Measurements from ENCODE around the gene MARF1.
"Not testable (repeated sequence)": the region's sequence is repeated elsewhere in the genome, so short reads cannot be mapped to it uniquely, and the experiment has no call there.

Gene MARF1, protein sequence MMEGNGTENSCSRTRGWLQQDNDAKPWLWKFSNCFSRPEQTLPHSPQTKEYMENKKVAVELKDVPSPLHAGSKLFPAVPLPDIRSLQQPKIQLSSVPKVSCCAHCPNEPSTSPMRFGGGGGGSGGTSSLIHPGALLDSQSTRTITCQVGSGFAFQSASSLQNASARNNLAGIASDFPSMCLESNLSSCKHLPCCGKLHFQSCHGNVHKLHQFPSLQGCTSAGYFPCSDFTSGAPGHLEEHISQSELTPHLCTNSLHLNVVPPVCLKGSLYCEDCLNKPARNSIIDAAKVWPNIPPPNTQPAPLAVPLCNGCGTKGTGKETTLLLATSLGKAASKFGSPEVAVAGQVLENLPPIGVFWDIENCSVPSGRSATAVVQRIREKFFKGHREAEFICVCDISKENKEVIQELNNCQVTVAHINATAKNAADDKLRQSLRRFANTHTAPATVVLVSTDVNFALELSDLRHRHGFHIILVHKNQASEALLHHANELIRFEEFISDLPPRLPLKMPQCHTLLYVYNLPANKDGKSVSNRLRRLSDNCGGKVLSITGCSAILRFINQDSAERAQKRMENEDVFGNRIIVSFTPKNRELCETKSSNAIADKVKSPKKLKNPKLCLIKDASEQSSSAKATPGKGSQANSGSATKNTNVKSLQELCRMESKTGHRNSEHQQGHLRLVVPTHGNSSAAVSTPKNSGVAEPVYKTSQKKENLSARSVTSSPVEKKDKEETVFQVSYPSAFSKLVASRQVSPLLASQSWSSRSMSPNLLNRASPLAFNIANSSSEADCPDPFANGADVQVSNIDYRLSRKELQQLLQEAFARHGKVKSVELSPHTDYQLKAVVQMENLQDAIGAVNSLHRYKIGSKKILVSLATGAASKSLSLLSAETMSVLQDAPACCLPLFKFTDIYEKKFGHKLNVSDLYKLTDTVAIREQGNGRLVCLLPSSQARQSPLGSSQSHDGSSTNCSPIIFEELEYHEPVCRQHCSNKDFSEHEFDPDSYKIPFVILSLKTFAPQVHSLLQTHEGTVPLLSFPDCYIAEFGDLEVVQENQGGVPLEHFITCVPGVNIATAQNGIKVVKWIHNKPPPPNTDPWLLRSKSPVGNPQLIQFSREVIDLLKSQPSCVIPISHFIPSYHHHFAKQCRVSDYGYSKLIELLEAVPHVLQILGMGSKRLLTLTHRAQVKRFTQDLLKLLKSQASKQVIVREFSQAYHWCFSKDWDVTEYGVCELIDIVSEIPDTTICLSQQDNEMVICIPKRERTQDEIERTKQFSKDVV (N-terminal part only)
- total RNA-seq = 55.1 to 190 (median 163) reads per million in 3 experiments

GRCh38 chr16:15643048-15643945 is at the start of gene MARF1:
Gene MARF1 (minus strand): TSS chr16:15643154. CDS start chr16:15639233, 3,921 bp downstream.
- DNase-seq = peak; percentile 99

- DNase-seq = not testable (repeated sequence)
Observed at GRCh38 chr16:15692508-15692907, 49.6 kb upstream of the MARF1 start.

- no peak for DNase-seq
Observed at GRCh38 chr16:15691046-15691445, 48.1 kb upstream of the MARF1 start.

GRCh38 chr16:15690296-15690695 is 47.3 kb upstream of the MARF1 start:
- DNase-seq = no peak

DNA sequence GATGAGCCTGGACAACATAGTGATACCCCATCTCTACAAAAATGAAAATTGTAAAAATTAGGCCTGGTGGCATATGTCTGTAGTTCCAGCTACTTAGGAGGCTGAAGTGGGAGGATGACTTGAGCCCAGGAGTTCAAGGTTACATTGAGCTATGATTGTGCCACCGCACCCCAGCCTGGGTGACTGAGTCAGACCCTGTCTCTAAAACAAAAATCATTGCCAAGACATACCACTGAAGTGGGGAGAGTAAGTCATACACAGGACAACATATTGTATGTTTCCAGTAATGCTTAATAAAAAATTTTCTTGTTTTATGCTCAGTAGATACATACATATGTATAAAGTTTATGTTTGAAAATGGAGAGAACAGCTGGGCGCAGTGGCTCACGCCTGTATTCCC is 46.3 kb upstream of the MARF1 start:
- no peak for DNase-seq

- no peak for DNase-seq
Observed at GRCh38 chr16:15686287-15686686, 43.3 kb upstream of the MARF1 start.

DNA sequence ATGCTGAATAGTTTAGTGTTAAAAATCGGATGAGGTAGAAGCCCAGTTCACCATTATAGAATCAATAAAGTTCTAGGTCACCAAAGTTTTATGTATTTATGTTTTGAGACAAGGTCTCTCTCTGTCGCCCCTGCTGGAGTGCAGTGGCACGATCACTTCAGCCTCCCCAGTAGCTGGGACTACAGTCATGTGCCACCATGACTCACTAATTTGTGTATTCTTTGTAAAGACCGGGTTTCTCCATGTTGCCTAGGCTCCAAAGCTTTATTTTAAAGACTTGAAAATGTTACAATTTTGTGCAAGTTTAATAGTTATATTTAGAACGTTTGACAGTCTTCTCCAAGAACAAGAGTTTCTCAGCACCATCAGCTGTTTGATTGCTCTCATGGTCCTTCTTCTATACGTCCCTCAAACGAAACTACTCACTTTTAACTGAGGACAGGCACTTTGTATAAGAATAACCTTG is 39.2 kb upstream of the MARF1 start:
- DNase-seq = peak; percentile 17

DNA sequence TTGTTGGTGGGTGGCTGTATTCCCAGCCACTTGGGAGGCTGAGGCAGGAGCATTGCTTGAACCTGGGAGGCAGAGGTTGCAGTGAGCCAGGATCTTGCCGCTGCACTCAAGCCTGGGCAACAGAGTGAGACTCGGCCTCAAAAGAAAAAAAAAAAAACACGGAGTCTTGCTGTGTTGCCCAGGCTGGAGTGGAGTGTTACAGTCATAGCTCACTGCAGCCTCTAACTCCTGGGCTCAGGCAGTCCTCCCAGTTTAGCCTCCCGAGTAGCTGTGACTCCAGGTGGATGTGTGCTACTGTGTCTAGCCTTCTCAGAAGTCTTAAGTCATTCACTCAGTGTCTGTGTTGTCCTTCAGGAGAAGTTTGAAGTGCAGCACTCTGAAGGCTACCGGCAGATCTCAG is 34.5 kb upstream of the MARF1 start:
- no peak for DNase-seq

DNA sequence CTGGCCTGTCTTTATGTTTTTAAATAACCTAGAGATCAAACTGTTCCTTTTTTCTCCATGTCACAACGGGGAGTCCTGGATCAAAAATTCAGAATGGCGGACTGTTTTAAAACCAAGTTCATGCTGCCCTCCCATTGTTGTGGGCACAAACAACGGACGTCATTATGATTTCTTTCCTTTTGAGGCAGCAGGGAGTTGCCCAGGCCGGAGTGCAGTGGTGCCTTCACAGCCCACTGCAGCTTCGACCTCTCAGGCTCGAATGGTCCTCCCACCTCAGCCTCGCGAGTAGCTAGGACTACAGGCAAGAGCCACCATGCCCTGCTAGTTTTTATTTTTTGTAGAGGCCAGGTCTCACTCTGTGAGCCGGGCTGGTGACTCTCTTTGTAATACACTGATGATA is 33.6 kb upstream of the MARF1 start:
- no peak for DNase-seq

GRCh38 chr16:15674571-15674970 is 31.6 kb upstream of the MARF1 start:
- DNase-seq = no peak

DNA sequence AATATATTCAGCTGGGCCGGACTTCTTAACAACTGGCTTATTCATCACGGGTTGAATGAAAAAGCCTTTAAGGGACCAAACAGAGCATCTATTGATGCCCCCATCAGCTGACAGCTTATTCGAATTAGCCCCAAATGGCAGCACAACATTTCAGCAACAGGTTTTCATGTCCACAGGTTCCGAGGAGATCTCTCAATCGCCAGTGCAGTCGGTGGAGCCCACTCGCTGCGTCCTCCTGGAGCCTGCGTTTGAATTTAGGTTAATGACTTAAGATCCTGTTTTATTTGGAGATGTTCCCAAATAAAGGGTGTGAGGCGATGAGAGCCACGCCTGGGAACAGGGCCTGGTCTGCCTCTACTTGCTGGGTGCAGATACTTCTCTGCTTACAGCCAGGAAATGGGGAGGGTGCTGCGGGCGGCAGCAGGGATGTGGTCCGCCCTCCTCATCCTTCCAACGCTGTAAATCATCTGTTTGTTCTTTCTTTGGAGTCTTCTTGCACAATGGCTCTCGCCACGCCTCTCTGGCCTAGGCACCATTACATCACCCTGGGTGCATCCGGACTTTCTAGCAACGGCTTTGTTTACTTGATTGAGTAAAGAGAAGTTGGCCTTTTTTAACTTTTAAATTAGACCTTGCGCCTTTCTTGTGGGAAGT is 29.7 kb upstream of the MARF1 start:
- peak; percentile 93 for DNase-seq

DNA sequence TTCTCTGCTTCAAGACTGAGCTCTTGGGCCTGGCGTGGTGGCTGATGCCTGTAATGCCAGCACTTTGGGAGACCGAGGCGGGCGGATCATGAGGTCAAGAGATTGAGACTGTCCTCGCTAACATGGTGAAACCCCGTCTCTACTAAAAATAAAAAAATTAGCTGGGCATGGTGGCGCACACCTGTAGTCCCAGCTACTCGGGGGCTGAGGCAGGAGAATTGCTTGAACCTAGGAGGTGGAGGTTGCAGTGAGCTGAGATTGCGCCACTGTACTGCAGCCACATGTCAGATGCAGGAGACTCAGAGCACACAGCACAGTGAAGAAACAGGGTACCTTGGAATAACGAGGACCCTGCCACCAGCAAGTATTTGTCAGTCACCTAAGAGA is 29.2 kb upstream of the MARF1 start:
- not testable (repeated sequence) for DNase-seq

GRCh38 chr16:15671530-15672117 is 28.7 kb upstream of the MARF1 start:
- no peak for DNase-seq

GRCh38 chr16:15667091-15667742 is 24.3 kb upstream of the MARF1 start:
- DNase-seq = no peak

- DNase-seq = no peak
Observed at GRCh38 chr16:15665107-15665506, 22.2 kb upstream of the MARF1 start.

DNA sequence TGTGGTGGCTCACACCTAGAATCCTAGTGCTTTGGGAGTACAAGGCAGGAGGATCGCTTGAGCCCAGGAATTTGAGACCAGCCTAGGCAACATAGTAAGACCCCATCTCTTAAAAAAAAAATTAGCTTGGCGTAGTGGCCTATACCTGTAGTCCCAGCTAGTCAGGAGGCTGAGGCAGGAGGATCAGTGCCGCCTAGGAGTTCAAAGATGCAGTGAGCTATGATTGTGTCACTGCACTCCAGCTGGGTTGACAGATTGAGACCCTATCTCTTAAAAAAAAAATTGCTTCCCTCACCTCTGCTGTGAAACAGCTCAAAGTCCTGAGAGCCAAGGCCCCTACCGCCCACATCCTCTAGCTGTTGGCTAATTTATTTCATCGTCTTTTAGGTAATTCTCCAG is 17.2 kb upstream of the MARF1 start:
- DNase-seq = no peak

- no peak for DNase-seq
Observed at GRCh38 chr16:15658556-15658955, 15.6 kb upstream of the MARF1 start.

DNA sequence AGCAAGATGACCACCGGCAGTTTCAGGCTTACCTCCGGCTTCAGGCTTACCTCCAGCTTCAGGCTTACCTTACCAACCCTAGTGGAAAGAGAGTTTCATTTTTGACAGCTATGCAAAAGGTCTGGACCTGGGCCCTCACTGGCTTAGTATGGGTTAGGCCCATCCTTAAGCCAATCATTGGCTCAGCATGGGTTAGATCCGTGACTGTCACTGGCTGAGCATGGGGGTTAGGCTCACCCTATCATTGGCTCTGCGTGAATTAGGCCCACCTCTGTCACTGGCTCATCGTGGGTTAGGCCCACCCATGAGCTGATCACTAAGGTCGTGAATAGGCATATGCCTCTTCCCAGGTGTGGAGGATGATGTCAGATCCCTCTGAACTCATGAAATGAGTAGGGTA is 15.2 kb upstream of the MARF1 start:
- DNase-seq = no peak

DNA sequence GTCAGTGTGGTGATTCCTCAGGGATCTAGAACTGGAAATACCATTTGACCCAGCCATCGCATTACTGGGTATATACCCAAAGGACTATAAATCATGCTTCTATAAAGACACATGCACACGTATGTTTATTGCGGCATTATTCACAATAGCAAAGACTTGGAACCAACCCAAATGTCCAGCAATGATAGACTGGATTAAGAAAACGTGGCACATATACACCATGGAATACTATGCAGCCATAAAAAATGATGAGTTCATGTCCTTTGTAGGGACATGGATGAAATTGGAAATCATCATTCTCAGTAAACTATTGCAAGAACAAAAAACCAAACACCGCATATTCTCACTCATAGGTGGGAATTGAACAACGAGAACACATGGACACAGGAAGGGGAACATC is 12.6 kb upstream of the MARF1 start:
- not testable (repeated sequence) for DNase-seq

DNA sequence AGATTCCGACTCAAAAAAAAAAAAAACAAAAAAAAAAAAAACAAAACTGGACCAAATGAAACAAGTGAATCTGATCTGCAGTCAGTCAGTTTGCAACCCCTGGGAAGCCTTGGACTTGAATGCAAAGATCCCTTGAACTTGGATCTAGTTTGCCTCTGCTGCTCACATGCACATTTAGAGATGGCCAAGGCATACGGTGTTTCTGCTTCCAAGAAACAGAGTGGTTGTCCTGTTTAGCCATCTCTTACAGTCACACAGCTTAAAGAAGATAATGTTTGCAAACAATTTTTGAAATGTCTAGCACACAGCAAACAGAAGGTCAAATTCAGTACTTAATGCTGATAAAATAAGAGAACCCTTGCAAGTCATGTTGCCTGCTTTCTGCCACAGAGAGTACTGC is 11.6 kb upstream of the MARF1 start:
- DNase-seq = no peak
